ENCODE results near the gene EXOC6B. TPM values are rescaled to one million over a fixed set of nuclear protein-coding genes. Genes with fewer than 3 reads are reported as not detected.
"Not testable (repeated sequence)": the region's sequence is repeated elsewhere in the genome, so short reads cannot be mapped to it uniquely, and the experiment has no call there.

The EXOC6B gene
- total RNA-seq, 1 donor from 2014 or later, result 40.0 TPM

DNA sequence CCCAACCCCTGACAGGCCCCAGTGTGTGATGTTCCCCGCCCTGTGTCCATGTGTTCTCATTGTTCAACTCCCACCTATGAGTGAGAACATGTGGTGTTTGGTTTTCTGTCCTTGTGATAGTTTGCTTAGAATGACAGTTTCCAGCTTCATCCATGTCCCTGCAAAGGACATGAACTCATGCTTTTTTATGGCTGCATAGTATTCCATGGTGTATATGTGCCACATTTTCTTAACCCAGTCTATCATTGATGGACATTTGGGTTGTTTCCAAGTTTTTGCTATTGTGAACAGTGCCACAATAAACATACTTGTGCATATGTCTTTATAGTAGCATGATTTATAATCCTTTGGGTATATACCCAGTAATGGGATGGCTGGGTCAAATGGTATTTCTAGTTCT, 270.9 kb downstream of the EXOC6B start:
- not testable (repeated sequence) for DNase-seq (ENCODE audit: low spot score)

DNA sequence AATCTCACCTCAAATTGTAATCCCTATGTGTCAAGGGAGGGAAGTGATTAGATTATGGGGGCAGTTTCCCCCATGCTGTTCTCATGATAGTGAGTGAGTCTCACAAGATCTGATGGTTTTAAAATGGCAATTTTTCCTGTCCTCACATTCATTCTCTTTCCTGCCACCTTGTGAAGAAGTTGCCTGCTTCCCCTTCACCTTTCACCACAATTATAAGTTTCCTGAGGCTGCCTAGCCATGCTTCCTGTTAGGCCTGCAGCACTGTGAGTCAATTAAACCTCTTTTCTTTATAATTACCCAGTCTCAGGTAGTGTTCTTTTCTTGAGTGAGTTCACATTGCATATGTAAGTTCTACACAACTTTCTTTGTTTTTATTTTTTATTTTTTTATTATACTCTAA, 271.5 kb downstream of the EXOC6B start:
- no peak for DNase-seq (ENCODE audit: low spot score)

DNA sequence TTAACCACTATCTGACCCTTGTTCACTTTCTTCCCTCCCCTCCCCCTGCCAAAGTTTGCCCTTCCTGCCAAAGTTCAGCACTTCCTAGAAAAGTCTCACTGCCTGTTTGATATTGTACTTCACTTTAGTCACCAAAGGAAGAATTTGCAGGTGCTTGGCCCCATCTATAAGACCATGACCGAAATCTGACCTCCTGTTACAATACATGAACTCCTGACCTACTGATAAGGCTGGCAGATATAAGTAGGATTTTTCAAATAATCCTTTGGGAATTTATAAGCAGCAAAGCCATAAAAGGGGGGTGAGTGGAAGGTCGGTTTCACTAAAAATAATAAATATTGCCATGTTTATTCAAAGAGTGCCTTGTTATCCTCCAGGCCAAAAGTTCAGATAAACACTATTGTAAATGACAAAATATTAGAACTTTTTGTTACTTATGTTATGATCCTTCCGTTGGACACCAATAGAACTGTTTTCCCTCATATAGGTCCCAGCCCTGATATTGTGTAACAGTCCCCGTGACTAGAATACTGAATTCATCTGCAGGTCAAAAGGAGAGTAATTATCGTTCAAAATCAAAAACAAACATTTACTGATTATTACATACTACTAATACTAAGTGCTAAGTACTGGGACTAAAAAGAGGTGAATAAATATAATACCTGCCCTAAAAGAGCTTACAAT, 277.6 kb downstream of the EXOC6B start:
- DNase-seq (ENCODE audit: low spot score), result no peak

DNA sequence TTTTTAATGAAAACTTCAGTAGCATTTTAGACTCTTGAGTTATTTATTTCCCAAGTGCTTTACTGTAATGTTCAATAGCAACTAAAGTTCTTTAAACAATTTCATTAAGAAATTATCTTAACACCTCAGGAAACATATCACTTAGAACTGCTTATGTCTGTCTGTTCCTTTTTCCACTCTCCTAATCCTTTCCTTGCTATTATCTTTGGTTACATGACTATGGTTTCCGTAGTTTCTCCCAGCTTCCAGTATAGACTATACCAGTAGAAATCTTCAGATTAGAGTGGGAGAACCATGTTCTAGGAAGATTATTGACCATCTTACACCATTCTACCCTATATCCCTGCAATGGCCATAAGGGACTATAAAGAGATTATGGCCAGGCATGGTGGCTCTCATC, 280.0 kb downstream of the EXOC6B start:
- DNase-seq (ENCODE audit: low spot score), result no peak

DNA sequence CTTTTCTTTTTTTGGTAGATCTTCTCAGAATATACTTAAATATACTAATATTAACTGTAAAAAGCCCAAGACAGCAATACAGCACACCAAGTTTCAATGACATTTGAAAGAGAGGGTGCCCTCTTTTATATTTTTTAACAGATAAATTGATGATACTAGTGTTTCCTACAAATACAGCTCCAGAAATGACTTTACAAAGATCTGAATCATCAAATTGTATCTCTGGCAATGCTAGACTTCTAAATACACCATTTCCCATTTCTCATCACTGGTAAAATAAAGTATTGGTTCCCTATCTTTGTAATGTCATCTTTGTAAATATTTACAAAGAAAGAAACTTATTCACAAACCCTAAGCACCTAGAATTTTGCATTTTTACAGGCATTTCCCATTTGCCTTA, 281.3 kb downstream of the EXOC6B start:
- no peak for DNase-seq (ENCODE audit: low spot score)

DNA sequence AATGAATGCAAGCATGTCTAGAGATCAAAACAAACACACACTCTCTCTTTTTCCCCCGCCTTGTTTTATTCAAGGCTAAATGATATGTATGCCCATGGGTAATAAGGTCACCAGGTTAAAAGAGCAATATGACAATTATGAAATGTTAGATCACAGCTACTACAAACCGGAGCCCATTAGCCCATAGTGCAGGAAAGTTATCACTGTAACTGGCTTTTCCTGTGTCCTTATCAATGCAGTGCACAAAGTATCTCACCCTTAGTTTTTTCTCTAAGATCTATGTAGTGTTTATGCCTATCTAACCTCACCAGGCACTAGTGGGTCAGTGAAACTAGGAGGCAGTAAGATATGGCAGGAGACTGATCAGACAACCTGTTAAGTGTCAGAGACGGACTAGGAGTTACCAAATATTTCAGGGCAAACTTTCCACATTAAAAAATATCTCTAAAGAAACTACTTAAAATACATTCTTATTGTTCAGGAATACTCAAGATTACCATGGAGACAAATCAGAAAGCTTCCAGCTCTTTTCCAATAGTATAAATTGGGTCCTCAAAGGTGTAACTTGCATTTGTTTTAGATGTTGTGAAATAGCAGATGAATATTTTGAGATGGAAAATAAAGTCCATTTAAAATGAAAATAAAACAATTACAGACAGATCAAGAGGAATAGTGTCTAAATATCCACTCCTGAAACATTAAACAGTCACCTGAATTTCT, 282.2 kb downstream of the EXOC6B start:
- no peak for DNase-seq (ENCODE audit: low spot score)

DNA sequence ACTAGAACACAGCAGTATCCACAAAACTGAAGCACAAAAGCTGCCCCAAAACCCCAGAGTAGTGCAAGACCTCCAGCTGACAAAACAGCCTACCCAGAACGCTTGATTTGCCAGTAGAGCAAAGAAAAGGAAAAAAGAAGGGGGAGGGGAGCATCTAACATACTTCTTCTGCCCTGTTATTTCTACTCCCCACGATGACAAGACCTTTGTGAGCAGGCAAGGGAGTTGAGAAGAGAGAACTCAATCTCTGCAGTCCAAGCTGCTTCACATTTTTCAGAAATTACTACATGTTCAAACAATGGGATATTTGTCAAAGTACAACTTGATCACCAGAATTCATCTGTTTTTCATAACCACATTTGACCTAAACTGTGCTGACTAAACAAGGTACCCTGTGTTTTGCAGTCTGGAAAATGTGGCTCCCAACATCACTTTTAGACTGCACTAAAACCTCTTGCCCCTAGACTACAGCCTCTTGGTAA, 286.7 kb downstream of the EXOC6B start:
- DNase-seq (ENCODE audit: low spot score), result no peak

DNA sequence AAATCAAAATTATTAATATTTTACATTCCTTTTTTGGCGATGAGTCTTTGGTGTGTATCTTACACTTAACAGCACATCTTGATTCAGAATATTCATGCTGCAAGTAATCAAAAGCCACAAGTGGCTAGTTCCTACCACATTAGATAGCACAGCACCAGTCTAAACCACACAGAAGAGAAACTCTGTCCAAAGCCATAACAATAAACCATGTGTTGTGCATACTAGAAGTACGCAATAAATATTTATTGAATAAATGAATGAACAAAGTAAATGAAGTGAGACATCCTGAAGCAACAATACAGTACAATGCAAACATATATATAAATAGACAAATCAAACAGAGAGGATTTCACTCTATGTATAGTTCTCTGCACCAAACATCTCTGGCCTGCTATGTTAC, 287.3 kb downstream of the EXOC6B start:
- DNase-seq (ENCODE audit: low spot score), result no peak

DNA sequence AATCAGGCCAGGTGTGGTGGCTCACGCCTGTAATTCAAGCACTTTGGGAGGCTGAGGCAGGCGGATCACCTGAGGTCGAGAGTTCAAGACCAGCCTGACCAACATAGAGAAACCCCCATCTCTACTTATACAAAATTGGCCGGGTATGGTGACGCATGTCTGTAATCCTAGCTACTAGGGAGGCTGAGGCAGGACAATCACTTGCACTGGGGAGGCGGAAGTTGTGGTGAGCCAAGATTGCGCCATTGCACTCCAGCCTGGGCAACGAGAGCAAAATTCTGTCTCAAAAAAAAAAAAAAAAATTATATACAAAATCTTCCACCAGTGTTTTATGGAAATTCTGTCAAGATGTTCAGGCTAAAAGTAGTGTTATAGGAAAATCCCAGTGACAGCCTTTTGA, 290.2 kb downstream of the EXOC6B start:
- DNase-seq (ENCODE audit: low spot score), result not testable (repeated sequence)

DNA sequence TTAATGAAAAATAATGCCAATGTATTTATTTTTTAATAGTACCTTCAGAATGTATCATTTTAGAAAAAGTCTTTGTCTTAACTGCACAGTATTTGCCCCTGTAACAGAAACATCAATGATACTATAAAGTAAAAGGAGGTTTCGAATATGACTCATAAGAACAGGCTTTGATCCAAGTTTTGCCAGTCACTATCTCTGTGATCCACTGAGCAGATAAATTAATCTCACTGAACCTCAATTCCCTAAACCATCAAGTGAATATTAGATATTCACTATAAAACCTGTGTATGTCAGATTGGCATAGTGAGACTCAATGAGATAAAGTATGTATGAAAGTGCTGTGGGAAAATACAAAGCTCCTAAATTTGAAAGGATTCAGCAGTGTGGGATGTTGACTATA, 292.1 kb downstream of the EXOC6B start:
- DNase-seq (ENCODE audit: low spot score), result peak; percentile 14

DNA sequence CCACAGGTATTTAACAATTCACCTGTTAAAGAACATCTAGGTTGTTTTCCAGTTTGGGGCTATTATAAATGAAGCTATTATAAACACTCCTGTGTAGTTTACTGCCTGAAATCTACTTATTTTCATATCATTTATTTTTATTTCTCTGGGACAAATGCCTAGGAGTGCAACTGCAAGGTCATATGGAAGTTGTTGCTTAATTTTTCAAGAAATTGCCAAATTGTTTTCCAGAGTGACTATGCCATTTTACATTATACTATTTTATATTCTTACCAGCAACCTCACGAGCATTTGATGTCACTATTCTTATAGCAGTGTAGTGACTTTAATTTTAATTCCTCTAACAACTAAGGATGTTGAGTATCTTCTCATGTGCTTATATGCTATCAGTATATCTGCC, 298.4 kb downstream of the EXOC6B start:
- DNase-seq (ENCODE audit: low spot score), result no peak

DNA sequence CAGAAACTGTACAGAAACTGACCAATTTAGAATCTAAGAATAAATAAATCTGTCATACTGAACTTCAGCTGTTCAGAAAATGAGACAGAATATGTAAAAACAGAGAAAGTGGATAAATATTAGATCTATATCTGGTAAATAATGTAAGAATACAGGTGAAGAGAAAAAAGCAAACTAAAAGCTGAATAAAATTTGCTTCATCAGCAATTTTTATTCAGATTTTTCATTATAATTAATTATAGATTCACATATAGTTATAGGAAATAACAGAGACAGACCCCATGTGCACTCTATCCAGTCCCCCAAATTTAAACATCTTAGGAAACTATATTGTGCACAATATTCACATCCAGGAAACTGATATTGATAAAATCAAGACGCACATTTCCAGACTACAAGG, 299.2 kb downstream of the EXOC6B start:
- DNase-seq (ENCODE audit: low spot score), result no peak

DNA sequence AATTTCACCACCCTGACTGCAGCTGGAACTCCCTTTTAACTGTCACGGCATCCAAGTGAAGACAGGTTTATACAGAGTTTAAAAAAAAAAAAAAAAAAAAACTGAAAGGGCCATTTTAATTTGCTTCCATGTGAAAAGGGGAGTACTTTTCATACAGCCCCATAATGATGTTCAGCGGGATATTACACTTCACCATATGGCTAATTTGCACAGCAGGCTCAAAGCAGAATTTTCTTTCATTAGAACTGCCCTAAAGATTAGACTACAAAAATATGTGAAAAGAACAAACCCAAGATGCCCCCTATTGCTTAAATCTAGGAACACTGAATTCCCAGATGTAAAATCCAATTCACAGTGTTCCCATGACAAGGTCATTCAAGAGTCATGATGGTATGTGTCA, 301.8 kb downstream of the EXOC6B start:
- DNase-seq (ENCODE audit: low spot score), result no peak

DNA sequence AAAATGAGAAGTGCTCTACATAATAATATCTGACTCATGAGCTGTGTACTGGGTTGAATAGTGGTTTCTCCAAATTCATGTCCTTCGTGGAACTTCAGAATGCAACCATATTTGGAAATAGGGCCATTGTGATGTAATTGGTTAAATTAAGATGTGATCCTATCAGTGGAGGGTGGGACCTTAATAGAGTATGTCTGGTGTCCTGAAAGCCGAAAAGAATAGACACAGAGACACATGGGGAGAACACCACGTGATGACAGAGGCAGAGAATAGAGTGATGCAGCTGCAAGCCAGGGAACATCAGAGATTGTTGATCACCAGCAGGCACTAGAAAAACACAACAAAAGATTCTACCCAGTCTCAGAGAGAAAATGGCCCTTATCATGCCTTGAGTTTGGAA, 310.1 kb downstream of the EXOC6B start:
- no peak for DNase-seq (ENCODE audit: low spot score)

DNA sequence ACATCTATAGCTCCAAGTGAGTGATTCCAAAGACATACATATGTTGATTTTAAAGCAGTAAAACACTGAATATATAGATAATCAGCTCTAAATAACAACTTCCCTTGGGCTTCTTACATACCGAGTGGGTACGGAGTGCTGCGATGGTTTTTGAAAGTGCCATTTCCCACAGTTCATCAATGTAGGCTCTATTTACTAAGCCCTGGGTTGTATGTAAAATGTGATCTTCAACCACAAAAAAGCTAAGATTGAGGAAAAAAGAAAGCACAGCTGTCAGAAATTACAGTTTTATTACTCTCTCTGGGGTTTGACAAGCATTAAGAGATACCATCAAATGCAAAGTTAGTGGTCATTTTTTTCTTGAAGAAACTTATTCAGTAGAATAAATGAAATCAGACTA, 312.8 kb downstream of the EXOC6B start:
- no peak for DNase-seq (ENCODE audit: low spot score)

DNA sequence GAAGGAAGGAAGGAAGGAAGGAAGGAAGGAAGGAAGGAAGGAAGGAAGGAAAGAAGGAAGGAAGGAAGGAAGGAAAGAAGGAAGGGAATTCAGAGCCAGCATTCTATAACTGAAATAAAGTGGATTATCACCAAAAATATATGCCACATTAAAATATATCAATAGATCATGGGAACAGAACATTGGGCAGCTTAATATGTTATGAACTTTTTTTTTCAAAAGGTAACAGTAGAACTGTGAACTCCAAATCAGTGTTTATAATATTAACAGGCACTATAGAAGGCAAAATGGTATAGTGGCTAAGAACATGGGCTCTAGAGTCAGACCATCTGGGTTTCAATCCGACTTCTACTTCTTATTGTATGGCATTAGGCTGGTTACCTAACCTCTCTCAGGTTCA, 313.5 kb downstream of the EXOC6B start:
- no peak for DNase-seq (ENCODE audit: low spot score)

DNA sequence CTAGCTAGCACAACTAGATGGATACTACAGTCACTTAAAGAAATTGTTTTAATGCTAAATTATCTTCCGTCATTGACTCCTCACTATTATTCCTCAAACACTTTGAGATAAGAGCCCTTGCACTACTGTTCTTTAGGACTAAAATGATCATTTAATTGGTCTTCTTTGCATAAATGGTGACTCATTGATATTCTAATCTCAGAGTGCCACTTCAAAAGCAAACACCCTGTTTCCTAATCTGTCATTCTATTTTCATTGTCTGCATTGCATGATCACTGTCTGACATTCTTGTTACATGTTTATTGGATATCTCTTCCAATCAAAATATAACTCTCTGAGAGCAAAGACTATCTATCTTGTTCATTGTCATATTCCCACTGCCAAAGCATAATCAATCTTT, 313.9 kb downstream of the EXOC6B start:
- no peak for DNase-seq (ENCODE audit: low spot score)

DNA sequence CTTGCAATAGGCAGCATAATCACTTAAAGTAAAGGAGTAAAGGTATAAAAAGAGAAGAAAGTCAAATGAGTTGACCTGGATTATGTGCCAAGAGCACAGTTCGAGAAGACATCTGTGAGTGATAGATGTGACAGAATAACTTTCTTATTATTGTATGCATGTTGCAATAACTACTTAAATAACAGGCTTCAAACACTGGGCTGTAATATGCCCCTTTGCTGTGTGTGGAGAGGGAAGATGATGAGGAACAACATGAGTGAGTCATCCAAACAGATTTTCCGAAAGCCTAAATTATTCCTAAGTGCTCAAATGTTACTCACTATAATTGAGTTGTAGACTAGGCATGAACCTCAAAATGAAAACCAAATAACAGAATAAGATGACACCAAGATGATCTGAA, 328.1 kb downstream of the EXOC6B start:
- DNase-seq (ENCODE audit: low spot score), result no peak

DNA sequence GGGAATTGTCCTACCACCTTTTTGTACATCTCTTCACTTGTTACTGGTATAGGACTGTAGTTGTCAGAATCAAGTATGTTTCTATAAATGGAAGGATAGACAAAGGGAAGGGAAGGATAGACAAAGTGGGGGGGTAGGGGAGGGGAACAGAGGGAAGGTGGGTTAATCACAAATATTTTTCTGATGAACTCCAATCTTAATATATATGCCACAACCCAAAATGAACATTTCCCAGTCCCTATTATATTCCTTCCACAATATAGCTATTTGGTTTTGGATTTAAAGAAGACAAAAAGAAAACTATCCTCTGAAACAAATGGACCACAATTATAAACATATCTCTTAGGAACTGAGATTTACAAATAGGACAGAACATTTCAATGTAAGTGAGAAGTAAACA, 329.4 kb downstream of the EXOC6B start:
- no peak for DNase-seq (ENCODE audit: low spot score)

DNA sequence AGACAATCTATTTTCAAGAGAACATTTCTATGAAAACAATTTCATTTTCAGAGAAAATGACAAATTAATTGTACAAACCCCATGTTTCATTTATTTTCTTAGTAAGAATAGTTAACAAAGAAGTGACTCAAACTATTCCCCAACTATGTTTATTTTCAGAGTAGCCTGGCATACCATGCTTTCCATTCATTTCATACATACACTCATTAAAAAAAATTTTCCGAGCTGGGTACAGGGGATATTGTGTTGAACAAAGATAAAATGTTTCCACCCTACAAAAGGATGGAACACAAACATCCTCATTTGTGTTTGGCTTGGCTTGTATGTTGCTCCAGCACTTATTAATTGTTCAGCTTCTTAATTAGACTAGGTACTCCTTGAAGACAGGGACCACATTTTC, 331.4 kb downstream of the EXOC6B start:
- no peak for DNase-seq (ENCODE audit: low spot score)

DNA sequence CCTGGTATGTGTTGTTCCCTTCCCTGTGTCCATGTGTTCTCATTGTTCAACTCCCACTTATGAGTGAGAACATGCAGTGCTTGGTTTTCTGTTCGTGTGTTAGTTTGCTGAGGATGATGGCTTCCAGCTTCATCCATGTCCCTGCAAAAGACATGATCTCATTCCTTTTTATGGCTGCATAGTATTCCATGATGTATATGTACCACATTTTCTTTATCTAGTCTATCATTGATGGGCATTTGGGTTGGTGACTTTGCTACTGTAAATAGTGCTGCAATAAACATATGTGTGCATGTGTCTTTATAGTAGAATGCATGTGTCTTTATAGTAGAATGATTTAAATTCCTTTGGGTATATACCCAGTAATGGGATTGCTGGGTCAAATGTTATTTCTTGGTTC, 341.2 kb downstream of the EXOC6B start:
- DNase-seq (ENCODE audit: low spot score), result not testable (repeated sequence)

DNA sequence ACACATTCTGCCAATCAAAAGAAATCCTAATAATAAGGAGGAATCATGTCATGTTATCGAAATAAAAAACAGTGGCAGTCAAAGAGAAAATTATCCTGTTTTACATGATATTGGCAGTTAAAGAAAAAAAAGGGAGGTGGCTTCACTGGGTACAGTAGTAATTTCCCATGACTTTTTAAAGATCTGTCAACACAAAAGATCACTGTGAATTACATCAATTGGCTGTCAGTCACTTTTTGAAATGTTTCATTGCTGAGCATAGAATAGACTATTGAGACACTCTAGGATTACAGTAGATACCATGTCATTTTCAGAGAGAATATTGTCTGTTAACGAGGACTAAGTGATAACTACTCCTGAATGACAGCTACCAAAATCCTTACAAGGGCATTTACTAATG, 342.5 kb downstream of the EXOC6B start:
- no peak for DNase-seq (ENCODE audit: low spot score)

DNA sequence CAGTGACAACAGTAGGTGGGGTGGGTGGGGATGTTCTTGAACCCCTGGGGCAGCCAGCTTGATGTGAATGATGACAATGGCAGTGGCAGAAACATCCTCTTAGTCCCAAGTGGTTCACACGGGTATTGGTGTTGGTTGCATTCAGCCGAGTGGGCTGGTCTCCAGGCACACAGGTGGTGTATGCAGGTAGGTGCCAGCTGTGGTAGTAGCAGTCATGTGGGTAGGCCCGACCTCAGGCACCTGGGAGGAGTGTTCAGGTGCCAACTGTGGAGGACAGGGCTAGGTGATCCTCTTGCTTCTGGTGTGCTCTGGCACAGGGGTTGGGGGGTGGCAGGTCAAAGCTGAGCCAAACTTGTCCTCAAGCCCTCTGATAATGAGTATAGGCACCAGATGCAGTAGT, 350.6 kb downstream of the EXOC6B start:
- DNase-seq (ENCODE audit: low spot score), result no peak
